ENCODE data around the gene PTCSC3. TPM values are rescaled to one million over a fixed set of nuclear protein-coding genes. Genes with fewer than 3 reads are reported as not detected.

PTCSC3 gene
- total RNA-seq, 2 experiments from 2014 or later = not detected

GRCh38 chr14:36096090-36096489 lies 80.4 kb downstream of the PTCSC3 start:
- Mint-ChIP-seq H3K36me3 (ENCODE audit: low read depth) (no peaks in the 10 kb centered on the region), H3K27ac (no peak overlapping the region), H3K4me3 (no peak overlapping the region), H3K4me1 (ENCODE audit: low read depth) (no peaks in the 10 kb centered on the region), H3K27me3 (peaks cover 26% of the 10 kb centered on the region), H3K9me3 (no peaks in the 10 kb centered on the region)
- DNase-seq (no peak), ATAC-seq (no peak)
- TF ChIP-seq CTCF (IDR thresholded peaks at IDR 0.05) = no peak
- CTCF ChIA-PET = interaction anchor here (1.6 kb wide), 1 partner anchor 27 kb away, joined by 6 read pairs; no protein-coding TSS in a partner anchor
- POLR2A ChIA-PET = no interaction called here
- intact Hi-C loops (cut with micrococcal nuclease) = no loop called here

GRCh38 chr14:36094963-36095362 lies 81.6 kb downstream of the PTCSC3 start:
- intact Hi-C loops (cut with micrococcal nuclease) = no loop called here
- TF ChIP-seq CTCF (IDR thresholded peaks at IDR 0.05) = no peak
- POLR2A ChIA-PET = no interaction called here
- CTCF ChIA-PET = no interaction called here
- H3K27me3 Mint-ChIP-seq = peaks cover 23% of the 10 kb centered on the region
- no peaks in the 10 kb centered on the region for H3K9me3 Mint-ChIP-seq
- H3K4me3 Mint-ChIP-seq = no peak overlapping the region
- H3K27ac Mint-ChIP-seq = no peak overlapping the region
- H3K4me1 Mint-ChIP-seq (ENCODE audit: low read depth) = no peaks in the 10 kb centered on the region
- ATAC-seq = no peak
- DNase-seq = no peak
- no peaks in the 10 kb centered on the region for H3K36me3 Mint-ChIP-seq (ENCODE audit: low read depth)

GRCh38 chr14:36091096-36091495 lies 85.4 kb downstream of the PTCSC3 start:
- intact Hi-C loops (cut with micrococcal nuclease) = no loop called here
- ChIA-PET CTCF (interaction anchor here (3.0 kb wide), 1 partner anchor 21 kb away, joined by 8 read pairs; no protein-coding TSS in a partner anchor), POLR2A (no interaction called here)
- no peak overlapping the region for H3K4me3 Mint-ChIP-seq
- no peak for ATAC-seq
- no peaks in the 10 kb centered on the region for H3K36me3 Mint-ChIP-seq (ENCODE audit: low read depth)
- no peak for DNase-seq
- no peak overlapping the region for H3K27ac Mint-ChIP-seq
- TF ChIP-seq CTCF (IDR thresholded peaks at IDR 0.05) = no peak
- H3K27me3 Mint-ChIP-seq = peaks cover 16% of the 10 kb centered on the region
- H3K9me3 Mint-ChIP-seq = no peaks in the 10 kb centered on the region
- no peaks in the 10 kb centered on the region for H3K4me1 Mint-ChIP-seq (ENCODE audit: low read depth)

GRCh38 chr14:36087411-36087810 lies 89.1 kb downstream of the PTCSC3 start:
- H3K4me3 Mint-ChIP-seq = no peak overlapping the region
- CTCF ChIA-PET = no interaction called here
- DNase-seq (no peak), ATAC-seq (no peak)
- peaks cover 4% of the 10 kb centered on the region for H3K27me3 Mint-ChIP-seq
- intact Hi-C loops (cut with micrococcal nuclease) = no loop called here
- no peak overlapping the region for H3K27ac Mint-ChIP-seq
- no peaks in the 10 kb centered on the region for H3K4me1 Mint-ChIP-seq (ENCODE audit: low read depth)
- no peaks in the 10 kb centered on the region for H3K36me3 Mint-ChIP-seq (ENCODE audit: low read depth)
- H3K9me3 Mint-ChIP-seq = no peaks in the 10 kb centered on the region
- POLR2A ChIA-PET = no interaction called here
- TF ChIP-seq CTCF (IDR thresholded peaks at IDR 0.05) = no peak

GRCh38 chr14:36086629-36087395 lies 89.7 kb downstream of the PTCSC3 start:
- no peak for ATAC-seq
- Mint-ChIP-seq H3K4me3 (no peak overlapping the region), H3K36me3 (ENCODE audit: low read depth) (no peaks in the 10 kb centered on the region), H3K27me3 (peaks cover 4% of the 10 kb centered on the region), H3K9me3 (no peaks in the 10 kb centered on the region), H3K4me1 (ENCODE audit: low read depth) (no peaks in the 10 kb centered on the region), H3K27ac (no peak overlapping the region)
- ChIA-PET POLR2A (no interaction called here), CTCF (no interaction called here)
- TF ChIP-seq CTCF (IDR thresholded peaks at IDR 0.05) = no peak
- DNase-seq = no peak
- intact Hi-C loops (cut with micrococcal nuclease) = no loop called here

Data from activated CD8-positive, alpha-beta T cell treated with anti-CD3 and anti-CD28 coated beads for 36 hours (primary cell).